ENCODE measurements around the gene THBD.

The THBD gene

DNA sequence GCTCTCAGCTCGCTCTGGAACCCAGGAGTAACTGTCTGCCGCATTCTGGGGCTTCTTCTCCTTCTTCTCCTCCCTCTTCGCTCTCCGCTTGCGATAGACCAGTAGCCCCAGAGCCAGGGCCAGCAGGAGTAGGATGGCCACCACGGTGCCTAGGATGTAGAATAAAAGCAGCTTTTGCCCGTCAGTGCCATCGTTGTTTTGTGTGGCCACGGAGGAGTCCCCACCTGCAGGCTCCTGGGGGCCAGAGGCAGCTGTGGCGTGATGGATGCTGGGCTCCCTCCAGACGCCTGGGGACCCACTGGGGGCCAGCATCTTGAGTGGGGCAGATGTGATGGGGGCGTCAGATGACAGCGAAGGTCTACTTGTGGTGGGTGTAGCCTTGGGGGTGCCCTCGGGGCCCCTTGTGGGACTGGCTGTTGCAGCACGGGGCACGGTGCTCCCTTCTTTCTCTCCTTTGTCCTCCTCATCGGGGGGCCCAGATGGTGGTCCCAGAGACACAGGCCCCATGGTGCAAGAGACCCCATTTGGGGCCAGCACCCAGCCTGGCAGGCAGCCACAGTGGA lies 34.9 kb upstream of the THBD start:
- DNase-seq (ENCODE audit: low spot score): no peak

DNA sequence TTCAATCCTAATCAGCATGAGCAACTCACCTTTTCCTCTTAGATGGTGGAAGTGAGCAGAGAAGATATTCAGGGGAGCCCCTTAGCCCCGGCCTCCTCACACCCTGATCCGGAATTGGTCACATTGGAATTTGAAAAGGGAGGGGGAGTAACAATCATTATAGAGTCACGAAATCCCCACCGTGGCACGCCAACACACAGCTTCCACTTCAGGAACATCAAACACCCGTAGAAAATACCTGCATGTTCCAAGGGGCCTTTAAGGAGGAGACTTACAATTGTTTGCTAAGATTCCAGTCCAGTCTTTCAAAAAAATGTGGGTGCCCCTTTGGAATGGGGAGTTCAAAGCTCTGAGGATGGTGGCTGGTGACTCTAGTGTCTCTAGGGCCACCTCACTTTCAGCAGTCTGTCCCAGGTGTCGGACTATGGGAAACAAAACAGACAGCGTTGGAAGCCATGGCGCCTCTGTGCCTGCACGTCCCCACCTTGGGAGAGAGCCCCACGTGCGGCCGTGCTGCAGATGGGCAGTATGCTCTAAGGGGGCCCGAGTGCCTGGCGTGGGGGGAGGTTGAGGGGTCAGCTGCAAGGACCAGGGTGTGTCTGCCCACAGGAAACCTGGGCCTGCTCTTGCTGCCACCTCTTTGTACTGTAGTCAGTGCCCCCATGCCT lies 34.2 kb upstream of the THBD start:
- no peak for DNase-seq (ENCODE audit: low spot score)

DNA sequence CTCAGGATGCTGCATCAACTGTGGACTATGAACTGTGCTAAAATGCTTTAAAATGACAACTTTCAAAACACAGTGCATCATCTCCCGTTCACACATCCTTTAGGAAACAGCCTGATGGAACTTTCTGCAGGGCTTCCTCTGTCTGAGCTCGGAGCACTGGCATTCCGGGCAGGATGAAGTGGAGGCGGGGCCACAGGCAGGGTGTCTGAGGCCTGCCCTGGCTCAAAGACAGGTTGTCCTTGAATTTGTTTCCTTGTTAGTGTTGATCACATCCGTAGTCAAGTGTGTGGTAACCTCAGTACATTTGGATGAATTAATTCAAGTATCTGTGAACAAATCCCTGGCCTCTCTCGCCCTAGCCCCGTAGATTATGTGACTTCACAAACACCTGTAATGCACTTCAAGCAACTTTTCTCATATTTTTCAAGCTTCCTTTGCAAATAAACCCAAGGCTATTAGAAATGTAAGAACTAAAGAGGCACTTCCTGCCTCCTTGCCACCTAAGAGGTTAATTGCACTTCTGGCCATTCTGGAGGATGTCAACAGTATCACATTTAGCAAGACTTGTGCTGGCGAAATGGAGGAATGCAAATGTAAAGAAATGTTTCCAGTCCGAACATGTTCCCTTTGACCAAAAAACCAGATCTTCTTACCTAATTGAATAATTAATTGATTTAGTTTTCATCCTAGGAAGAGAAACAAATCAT lies 33.5 kb upstream of the THBD start:
- DNase-seq (ENCODE audit: low spot score): no peak

DNA sequence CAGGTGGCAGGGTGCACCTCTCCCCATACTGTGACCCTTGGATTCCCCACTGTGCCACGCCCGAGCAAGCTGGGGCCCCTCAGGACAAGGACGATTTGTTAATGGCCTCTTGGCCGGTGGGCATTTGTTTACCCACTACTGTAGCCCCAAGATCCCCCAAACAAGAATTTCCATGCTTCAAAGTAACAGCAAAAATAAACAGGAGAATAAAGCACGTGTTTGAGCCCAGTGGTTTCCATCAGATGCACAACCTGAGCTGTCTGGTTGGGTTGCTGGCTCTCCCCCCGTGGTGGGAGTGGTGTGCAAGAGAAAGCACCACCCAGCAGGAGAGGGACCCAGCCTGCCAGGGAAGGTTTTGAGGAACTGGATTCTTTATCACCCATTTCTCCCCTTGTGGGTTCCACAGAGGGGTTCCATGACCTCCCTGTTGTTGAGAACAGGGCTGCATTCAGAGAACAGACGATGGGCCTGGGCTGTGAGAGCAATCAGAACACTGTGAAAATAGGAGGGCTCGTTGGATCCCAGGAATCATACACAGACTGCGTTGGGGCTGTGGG lies 31.9 kb upstream of the THBD start:
- no peak for DNase-seq (ENCODE audit: low spot score)

DNA sequence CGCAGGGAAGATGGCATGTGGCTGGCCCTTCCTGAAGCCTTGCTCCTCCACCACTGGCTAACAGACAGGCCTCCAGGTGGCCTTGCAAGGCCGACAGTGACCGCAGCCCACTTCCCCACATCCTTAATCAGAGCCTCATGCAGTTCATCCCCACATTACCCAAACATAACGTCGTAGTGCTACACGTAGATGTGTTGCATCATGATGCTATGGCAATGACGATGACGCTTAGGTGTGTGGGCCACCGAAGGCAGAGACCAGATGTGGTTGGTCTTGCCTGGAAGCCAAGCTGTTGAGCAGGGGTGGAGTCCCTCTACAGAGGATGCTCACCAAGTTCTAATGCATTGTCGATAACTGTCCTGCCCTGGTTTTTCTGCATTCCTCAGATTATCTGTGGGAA lies 31.0 kb upstream of the THBD start:
- no peak for DNase-seq (ENCODE audit: low spot score)

DNA sequence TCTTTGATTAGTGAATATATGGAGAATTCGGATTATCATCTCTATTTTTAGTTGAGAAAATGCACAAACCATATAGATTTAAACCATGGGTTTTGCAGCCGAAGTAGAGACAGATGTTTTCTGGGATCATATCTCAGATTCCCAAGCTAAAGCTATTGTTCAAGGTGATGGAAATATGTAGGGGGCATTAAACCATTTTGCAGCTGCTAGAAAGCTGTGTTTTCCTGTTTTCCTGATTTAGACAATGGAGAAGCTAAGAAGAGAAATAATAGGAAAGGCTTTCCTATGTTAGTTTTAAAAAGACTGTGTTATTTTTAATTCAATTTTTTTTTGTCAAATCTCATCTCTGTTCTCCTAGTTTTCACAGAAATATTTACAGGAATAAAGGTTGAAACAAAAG lies 30.5 kb upstream of the THBD start:
- no peak for DNase-seq (ENCODE audit: low spot score)

DNA sequence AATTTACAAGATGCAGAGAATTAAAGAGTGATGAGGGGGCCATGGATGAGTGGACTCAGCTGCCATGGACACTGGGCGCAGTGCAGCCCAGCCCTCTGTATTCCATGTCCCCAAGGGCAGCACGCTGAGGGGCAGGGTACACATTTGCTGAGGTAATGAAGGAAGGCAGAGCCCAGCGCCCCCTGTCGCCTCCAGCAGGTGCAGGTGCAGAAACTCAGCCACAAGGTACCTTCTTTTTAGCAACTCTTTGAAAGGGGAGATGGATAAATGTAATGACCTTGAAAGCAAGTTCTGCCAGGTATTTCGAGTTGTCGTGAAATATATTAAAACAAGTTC lies 29.5 kb upstream of the THBD start:
- DNase-seq (ENCODE audit: low spot score): no peak

DNA sequence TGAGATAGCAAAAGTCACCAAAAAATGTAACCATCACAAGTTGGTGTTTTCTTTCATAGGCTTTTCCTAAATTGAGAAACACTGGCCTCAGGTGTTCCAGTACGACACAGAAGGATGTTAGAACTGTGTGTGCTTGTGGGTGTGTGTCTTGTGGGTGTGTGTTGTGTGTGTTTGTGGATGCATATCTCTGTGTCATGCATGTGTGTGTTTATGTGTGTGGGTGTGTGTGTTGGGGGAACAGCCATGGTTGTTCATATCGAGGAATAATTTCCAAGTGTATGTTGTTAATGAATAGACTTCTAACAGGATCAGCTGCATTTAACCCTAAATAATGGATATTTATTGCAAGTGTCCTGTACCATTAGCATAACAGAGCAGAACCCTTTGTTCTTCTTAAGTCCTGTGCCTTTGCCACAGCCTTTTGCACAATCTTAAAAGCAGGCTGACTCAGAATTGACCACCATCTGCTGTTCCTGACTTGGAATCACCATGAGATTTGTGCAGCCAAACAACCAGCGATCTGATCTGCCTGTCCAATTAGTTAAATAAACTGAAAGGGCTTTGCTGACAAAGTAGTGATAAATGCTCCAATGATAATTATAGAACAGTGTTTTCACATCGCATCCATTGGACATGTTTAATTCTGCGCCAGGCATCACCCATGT lies 29.0 kb upstream of the THBD start:
- DNase-seq (ENCODE audit: low spot score): no peak

DNA sequence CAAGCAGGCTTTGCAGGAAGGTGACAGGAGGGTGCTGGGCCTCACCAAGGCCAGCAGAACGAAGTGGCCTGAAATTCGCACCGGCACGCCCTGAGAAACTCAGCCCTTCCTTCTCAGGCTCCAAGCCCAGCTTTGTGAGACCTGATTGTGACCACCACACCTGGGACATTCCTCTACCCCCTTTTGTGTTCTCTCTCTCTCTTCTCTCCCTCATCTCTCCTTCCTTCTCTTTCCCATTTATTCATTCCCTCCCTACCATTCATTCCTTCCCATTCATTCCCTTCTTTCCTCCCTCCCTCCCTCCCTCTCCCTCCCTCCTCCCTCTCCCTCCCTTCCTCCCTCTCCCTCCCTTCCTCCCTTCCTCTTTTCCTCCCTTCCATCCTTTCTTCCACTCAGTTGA lies 27.8 kb upstream of the THBD start:
- DNase-seq (ENCODE audit: low spot score): no peak

DNA sequence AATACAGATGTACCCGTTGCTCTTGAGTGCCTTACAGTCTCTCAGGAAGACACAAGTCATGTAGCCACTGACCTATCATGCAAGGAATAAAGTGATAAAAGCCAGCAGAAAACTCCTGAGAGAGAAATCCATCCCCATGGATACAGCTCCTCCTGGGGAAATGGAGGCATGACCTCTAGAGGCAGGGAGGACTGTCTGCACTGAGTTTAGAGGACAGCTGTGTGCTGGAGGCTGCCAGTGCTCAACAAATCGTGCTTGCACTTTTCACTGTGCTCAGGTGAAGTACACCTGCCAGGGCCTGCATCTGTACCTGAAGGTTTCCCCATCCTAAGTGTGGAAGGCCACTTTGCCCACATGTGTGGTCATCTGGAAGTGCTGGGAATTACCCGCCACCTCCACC lies 24.6 kb upstream of the THBD start:
- DNase-seq (ENCODE audit: low spot score): no peak

DNA sequence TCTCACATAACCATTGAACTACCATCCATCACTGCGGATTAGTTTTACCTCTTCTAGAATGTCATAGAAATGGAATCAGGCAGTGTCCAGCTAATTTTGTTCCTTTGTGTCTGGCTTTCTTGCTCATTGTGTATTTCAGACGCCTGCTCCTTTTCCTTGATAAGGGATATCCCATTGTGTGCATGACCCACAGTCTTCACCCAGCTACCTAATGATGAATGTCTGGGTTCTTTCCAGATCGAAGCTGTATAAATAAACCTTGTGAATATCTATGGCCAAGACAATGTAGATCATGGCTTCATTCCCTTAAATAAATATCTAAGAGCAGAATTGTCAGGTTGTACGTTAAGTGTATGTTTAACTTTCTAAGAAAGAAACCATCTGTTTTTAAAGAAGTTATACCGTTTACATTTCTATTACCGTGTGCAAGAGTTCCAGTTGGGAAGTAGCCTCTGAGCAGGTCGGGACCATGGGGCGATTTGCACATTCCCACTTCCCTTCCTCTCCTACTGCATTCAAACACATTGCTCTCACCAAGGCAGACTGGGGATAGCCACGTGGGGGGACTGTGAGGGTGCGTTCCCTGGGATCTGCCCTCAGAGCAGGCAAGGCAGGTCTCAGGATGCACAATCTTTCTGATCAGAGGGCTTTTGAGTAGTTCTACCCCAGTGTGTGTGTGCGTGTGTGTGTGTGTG lies 23.6 kb upstream of the THBD start:
- no peak for DNase-seq (ENCODE audit: low spot score)

DNA sequence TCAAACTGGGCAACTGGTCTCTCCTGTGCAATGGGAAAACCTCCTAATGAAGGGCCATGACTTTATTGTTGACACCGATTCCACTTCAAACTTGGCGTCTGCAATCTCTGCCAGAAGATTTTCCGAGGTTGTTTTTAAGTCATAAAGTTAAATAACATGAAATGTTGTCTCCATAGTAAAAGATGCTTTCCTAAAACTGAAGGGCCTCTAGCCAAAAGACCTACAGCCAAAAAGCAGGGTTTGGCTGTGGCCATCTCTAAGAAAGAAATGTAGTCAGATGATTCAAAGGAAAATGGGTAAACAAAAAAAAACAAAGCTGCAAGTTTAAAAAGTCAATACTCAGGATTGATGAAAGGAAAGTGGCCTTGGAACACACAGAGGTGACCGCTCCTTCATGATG lies 22.5 kb upstream of the THBD start:
- DNase-seq (ENCODE audit: low spot score): no peak

DNA sequence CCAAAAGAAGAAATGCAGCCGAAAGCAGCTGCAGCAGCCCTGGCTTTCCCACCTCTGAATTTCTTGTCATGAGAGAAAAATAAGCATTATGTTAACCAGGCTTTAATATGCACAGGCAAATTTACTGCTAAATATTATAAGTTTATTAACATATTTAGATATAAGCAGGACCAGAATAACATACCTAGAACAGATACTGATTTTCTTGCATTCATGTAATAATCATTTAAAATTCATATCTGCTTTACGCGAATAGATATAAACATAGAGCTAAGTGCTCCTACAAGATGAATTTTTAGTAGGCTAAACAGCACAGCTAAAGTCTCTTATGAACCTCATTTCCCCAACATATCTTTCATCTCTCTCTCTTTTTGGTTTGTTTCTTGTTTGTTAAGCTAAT lies 21.9 kb upstream of the THBD start:
- no peak for DNase-seq (ENCODE audit: low spot score)

DNA sequence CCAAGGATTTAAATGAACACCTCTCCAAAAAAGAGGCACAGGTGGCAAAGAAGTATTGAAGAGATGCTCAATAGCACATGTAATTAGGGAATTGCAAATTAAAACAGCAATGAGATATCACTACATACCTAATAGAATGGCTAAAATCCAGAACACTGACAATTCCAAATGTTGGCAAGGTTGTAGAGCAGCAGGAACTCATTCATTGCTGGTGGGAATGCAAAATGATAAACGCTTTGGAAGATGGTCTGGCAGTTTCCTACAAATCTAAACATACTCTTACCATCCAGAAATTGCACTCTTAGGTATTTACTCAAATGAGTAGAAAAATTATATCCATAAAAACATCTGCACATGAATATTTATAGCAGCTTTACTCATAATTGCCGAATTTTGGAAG lies 19.6 kb upstream of the THBD start:
- DNase-seq (ENCODE audit: low spot score): no peak

DNA sequence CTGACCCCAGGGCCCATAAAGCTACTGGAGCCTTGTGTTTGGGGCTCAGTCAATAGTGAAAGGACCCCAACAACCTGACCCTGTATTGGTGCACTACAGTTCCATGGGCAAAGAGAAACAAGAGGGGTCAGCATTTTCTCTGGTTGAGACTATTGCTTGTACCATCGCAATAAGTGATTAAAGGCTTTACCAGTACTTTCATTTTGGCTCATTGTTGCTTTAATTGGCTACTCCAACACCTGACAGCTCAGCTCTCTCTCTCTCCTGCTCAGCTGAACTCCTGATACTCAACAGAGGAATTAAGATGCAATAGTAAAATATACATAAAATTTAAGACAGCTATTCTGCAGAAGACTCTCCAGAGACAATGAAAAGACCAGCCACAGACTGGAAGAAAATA lies 18.8 kb upstream of the THBD start:
- no peak for DNase-seq (ENCODE audit: low spot score)

DNA sequence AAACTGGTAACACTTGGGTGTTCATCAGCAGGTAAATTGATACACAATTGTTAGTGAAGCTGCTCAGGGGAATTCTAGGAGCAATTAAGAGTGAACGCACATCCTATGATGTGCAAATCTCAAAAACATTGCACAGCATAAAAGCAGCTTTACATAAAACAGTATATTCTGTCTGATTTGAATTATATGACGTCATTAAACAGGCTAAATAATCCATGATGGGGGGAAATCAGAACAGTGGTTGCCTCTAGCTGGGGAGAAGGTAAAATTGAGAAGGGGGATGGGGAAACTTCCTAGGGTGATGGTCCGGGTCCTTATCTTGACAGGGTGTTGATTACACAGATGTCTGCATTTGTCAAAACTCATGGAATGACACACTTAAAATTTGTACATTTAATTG lies 17.3 kb upstream of the THBD start:
- no peak for DNase-seq (ENCODE audit: low spot score)

DNA sequence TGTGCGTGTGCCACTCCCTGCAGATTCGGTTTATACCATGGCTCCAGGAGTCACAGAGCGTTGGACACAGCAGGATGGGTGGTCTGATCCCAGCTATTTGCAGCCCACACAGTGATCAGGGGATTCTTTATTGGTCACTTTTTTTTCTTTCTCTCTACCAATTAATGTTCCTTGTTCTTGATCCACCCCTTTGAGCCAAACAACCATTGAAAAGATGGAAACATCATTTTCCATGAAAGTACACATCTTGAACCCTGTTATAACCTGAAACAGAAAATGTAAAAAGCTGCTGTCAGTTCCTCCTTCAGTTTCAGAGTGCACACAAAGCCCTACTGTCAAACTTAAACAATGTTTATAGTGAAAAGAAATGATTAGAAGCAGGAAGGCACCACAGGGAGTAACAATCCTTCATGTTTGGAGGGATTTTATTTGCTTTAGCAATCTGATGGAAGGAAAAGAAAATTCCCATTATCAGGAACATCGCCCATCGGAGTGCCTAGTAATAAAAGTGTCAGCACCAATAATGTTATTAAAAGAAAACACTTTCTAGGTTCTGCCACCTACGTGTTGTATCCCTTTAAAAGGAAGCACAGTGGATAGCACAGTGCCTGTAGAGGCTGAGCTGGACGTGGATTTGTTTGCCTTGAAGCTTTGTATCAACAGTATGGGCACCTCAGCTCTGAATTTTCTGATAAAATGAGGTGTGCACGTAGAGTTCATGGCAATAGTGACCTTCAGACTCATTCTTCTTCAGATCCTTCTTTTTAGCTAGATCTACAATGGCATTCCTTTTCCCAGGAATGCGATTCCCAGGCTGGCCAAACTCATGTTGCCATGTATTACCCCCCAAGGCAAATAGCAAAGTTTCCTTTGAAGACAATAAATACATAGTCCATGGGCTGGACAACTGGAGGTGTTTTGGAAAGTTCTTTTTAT lies 16.1 kb upstream of the THBD start:
- no peak for DNase-seq (ENCODE audit: low spot score)

DNA sequence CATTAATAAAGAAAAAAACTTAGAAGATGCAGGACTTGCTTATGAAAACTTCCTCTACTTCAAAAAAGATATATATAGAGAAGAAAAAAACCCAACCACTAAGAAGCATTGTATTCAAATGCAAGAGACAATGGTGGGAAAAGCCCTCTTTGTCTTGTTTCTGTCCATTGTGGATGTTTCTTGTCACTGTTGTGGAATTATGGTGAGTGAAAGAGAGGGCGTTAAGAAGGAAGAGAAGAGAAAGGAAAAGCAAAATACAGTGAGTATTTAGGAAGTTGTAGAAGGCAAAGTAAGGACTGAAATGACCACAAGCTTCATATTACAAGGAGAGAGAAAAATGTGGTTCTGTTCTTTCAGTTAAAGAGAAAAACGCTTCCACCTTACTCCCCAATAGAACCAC lies 14.1 kb upstream of the THBD start:
- DNase-seq (ENCODE audit: low spot score): no peak

DNA sequence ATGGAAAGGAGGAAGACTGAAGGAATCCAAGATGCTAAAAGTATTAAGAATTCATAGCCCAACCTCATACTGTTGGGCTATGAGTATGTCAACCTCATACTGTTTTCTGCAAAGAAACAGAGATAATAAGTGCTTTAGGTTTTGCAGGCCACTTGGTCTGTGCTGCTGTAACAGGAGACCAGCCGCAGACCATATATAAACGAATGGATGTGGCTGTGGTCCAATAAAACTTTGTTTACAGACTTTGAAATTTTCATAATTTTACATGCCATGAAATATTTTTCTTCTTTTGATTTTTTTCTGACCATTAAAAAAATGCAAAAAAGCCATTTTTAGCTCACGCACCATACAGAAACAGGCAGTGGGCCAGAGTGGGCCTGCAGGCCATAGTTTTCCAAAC lies 13.7 kb upstream of the THBD start:
- no peak for DNase-seq (ENCODE audit: low spot score)

DNA sequence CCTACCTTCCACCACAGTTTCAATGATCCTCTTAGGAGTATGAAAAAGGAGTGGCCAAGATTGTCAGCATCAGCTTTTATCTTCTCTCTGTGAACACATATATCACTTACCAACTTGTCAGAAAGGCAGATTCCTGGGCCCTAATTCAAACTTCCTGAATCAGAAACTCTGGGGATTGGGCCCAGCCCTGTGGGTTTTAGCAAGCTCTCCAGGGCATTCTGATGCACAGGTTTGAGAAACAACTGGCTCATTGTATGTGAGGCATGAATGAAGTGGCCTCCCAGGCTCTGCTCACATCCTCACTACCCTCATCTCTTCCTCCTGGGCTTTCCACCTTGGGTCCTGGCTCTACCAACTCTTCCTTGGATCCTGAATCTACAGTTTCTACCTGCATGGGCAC lies 13.2 kb upstream of the THBD start:
- DNase-seq (ENCODE audit: low spot score): no peak
